ENCODE results near the gene OR2A25. TPM values are rescaled to one million over a fixed set of nuclear protein-coding genes. Genes with fewer than 3 reads are reported as not detected.

The OR2A25 gene
- total RNA-seq, 1 donor from 2014 or later: not detected

- no peak for ATAC-seq
Observed at GRCh38 chr7:144085978-144086377, 16.4 kb downstream of the OR2A25 start, which contains the start of gene OR2A12. OR2A12 (plus strand) TSS chr7:144086278; CDS start chr7:144095108, 8,830 bp downstream.

DNA sequence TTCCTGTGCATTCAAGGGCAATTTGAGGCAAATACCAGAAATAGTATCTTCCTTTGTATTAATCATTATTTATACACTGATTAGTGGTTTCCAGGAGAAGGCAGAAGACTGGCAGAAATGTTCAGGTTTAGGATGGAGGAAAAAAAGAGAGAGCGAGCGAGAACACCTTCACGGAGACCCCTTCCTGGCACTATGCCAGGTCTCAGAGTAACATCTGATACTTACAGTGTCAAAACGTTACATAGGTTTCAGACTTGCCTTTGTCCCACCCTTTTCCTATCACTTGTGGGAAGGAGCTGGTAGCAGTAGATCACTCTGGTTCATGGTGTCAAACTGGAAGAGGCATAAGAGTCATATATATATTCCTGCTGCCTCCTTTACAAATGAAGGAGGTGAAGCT, 17.1 kb downstream of the OR2A25 start:
- no peak for ATAC-seq

GRCh38 chr7:144087230-144087629, 17.6 kb downstream of the OR2A25 start:
- ATAC-seq: no peak

GRCh38 chr7:144090667-144091066, 21.1 kb downstream of the OR2A25 start:
- no peak for ATAC-seq

- ATAC-seq: no peak
Observed at GRCh38 chr7:144098776-144099175, 29.2 kb downstream of the OR2A25 start.

- ATAC-seq: no peak
Observed at GRCh38 chr7:144100607-144101006, 31.0 kb downstream of the OR2A25 start.

- no peak for ATAC-seq
Observed at GRCh38 chr7:144102041-144102440, 32.4 kb downstream of the OR2A25 start.

DNA sequence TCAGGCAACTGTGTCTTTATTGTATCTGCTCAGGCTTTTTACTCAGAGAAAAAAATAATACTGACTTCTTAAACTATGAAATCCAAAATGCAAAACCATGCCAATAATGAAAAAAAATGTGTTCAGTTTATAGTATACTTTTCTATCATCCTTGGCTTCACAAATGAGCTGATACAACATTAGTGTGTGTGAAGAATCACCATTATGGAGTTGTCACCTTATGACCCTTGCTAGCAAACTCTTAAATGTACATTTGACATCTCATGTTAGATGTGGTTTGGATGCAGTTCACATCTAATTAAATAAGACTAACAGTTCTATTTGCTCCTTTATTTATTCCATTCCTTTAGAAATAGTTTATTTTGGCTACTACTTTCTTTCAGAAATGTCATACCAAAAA, 35.6 kb downstream of the OR2A25 start:
- ATAC-seq: no peak

DNA sequence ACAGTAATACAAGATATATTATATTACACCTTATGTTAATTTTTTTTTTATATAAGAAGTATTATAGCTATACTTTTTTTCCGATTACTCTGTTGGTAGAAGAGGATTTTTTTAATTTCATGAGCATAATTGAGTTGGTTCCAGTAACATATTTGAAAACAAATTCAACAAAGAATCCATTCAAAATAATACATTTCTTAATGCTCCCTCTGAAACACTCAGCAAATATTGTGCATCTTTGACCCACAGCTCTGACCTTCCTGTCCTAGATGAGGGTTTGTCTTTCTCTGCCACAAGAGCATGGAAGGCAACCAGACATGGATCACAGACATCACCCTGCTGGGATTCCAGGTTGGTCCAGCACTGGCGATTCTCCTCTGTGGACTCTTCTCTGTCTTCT, 39.7 kb downstream of the OR2A25 start, which contains the start of gene OR2A2:
Gene OR2A2 (plus strand): TSS at position 301 of the 400 bp plus-strand sequence. CDS start 0 bp downstream, at position 301.
- ATAC-seq: no peak

DNA sequence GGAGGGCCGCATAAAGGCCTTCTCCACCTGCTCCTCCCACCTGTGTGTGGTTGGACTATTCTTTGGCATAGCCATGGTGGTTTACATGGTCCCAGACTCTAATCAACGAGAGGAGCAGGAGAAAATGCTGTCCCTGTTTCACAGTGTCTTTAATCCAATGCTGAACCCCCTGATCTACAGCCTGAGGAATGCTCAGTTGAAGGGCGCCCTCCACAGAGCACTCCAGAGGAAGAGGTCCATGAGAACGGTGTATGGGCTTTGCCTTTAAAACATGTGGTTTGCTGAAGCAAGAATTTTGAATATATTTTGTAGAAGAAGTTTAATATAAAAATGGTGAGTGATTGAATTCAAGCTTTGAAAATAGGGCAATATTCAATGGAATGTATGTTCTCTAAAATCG, 40.7 kb downstream of the OR2A25 start:
- no peak for ATAC-seq

- no peak for ATAC-seq
Observed at GRCh38 chr7:144113651-144114050, 44.0 kb downstream of the OR2A25 start.

- ATAC-seq: no peak
Observed at GRCh38 chr7:144118341-144118740, 48.7 kb downstream of the OR2A25 start.

- ATAC-seq: no peak
Observed at GRCh38 chr7:144122876-144123275, 53.3 kb downstream of the OR2A25 start, which contains the start of gene OR2A14. OR2A14 (plus strand) TSS chr7:144123176; CDS start chr7:144129113, 5,937 bp downstream.

Other genes with a start within 250 kb of the OR2A25 start
- gene TCAF1, start 167.6 kb upstream of the OR2A25 start, total RNA-seq: 12.6 TPM
- gene OR2F2, start 134.6 kb upstream of the OR2A25 start, total RNA-seq: not detected
- gene OR2F1, start 115.0 kb upstream of the OR2A25 start, total RNA-seq: not detected
- not detected for gene OR6B1, start 69.5 kb upstream of the OR2A25 start, total RNA-seq
- gene OR2A5, start 20.9 kb upstream of the OR2A25 start, total RNA-seq: not detected
- gene OR2A12, start 16.5 kb downstream of the OR2A25 start, total RNA-seq: not detected
- not detected for gene OR2A2, start 39.8 kb downstream of the OR2A25 start, total RNA-seq
- not detected for gene OR2A14, start 53.4 kb downstream of the OR2A25 start, total RNA-seq
- 3.1 TPM for gene CTAGE4, start 113.7 kb downstream of the OR2A25 start, total RNA-seq
- 19.7 TPM for gene ARHGEF35, start 126.0 kb downstream of the OR2A25 start, total RNA-seq
- not detected for gene OR2A42, start 169.8 kb downstream of the OR2A25 start, total RNA-seq
- gene OR2A7, start 195.0 kb downstream of the OR2A25 start, total RNA-seq: 5.7 TPM
- 1.8 TPM for gene CTAGE8, start 199.5 kb downstream of the OR2A25 start, total RNA-seq
- gene OR2A1, start 242.6 kb downstream of the OR2A25 start, total RNA-seq: not detected

Measured in esophagus mucosa (tissue), 1 donor.